T-helper 2 cell (primary cell): ENCODE results near the gene CKB.
"Not testable (repeated sequence)": the region's sequence is repeated elsewhere in the genome, so short reads cannot be mapped to it uniquely, and the experiment has no call there.

Experiments used
- DNase-seq, 5 experiments: peaks; one replicate each; pipeline versions ENCODE4 v3.0.0 to v3.0.0-alpha.2; 2012 to 2022

Gene CKB

GRCh38 chr14:103526247-103526913 is 3.8 kb upstream of the CKB start:
- peak in 1 of 5 experiments; percentile 27 for DNase-seq

- DNase-seq = not testable (repeated sequence)
Measured at GRCh38 chr14:103525430-103526246, 3.0 kb upstream of the CKB start.

- DNase-seq = no peak
Measured at GRCh38 chr14:103524002-103524935, 1.6 kb upstream of the CKB start.

GRCh38 chr14:103523575-103523954 is 935 bp upstream of the CKB start:
- no peak for DNase-seq

GRCh38 chr14:103521951-103522563 is 573 bp downstream of the CKB start:
- peak in 1 of 5 experiments; percentile 30 for DNase-seq

GRCh38 chr14:103521438-103521950 is 1.1 kb downstream of the CKB start:
- DNase-seq = peak in 1 of 5 experiments; percentile 39

GRCh38 chr14:103520657-103521437 is 1.8 kb downstream of the CKB start:
- DNase-seq = peak; percentile 35 to 68 (median 58)

- no peak for DNase-seq
Measured at GRCh38 chr14:103520269-103520656, 2.4 kb downstream of the CKB start.

- no peak for DNase-seq
Measured at GRCh38 chr14:103519837-103520212, 2.8 kb downstream of the CKB start.

- no peak for DNase-seq
Measured at GRCh38 chr14:103519043-103519836, 3.4 kb downstream of the CKB start.

- peak; percentile 29 to 58 (median 41) for DNase-seq
Measured at GRCh38 chr14:103518422-103519042, 4.1 kb downstream of the CKB start.

- no peak for DNase-seq
Measured at GRCh38 chr14:103517721-103518421, 4.8 kb downstream of the CKB start.

GRCh38 chr14:103517174-103517566 is 5.5 kb downstream of the CKB start:
- no peak for DNase-seq

- no peak for DNase-seq
Measured at GRCh38 chr14:103516426-103517173, 6.0 kb downstream of the CKB start.

GRCh38 chr14:103514596-103515421 is 7.8 kb downstream of the CKB start:
- DNase-seq = no peak

GRCh38 chr14:103512701-103513611 is 9.7 kb downstream of the CKB start:
- DNase-seq = no peak

GRCh38 chr14:103512180-103512579 is 10.4 kb downstream of the CKB start:
- DNase-seq = not testable (repeated sequence)
